ENCODE measurements around the gene BLACAT1.

BLACAT1 gene

GRCh38 chr1:205451759-205452164 lies 4.1 kb downstream of the BLACAT1 start:
- Histone ChIP-seq H3K4me3 (ENCODE audit: low read depth in 1 of 2, low read length in 1 of 2) (no peak overlapping the region), H3K36me3 (no peaks in the 10 kb centered on the region), H3K27ac (no peak overlapping the region), H3K4me1 (ENCODE audit: control insufficient read depth in 1 of 2, insufficient read depth in 1 of 2, low read depth in 1 of 2, low read length in 1 of 2) (no peaks in the 10 kb centered on the region), H3K9me3 (no peaks in the 10 kb centered on the region), H3K27me3 (peaks cover 99% of the 10 kb centered on the region)
- TF ChIP-seq, protein P1, sequence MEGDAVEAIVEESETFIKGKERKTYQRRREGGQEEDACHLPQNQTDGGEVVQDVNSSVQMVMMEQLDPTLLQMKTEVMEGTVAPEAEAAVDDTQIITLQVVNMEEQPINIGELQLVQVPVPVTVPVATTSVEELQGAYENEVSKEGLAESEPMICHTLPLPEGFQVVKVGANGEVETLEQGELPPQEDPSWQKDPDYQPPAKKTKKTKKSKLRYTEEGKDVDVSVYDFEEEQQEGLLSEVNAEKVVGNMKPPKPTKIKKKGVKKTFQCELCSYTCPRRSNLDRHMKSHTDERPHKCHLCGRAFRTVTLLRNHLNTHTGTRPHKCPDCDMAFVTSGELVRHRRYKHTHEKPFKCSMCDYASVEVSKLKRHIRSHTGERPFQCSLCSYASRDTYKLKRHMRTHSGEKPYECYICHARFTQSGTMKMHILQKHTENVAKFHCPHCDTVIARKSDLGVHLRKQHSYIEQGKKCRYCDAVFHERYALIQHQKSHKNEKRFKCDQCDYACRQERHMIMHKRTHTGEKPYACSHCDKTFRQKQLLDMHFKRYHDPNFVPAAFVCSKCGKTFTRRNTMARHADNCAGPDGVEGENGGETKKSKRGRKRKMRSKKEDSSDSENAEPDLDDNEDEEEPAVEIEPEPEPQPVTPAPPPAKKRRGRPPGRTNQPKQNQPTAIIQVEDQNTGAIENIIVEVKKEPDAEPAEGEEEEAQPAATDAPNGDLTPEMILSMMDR (IDR thresholded peaks at IDR 0.05) = no peak

DNA sequence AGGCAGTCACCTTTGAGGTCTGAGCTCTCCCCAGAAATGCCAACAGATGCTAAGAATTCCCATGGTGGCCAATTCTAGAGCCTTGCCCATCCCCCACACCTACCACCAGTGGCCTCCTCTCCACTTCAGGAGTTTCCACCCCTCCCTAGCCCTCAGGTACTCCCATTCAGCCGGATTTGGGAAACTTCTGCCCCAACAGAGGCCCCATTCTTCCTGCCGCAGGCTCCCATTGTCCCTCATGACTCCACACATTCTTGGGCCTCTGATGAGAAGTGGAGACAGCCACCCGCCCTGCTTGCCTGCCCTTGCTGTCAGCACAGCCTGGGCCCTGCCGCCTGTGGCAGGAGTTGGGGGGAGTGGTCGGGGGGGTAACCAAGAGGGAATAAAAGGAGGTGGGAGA lies 4.6 kb downstream of the BLACAT1 start:
- H3K4me1 ChIP-seq (ENCODE audit: control insufficient read depth in 1 of 2, insufficient read depth in 1 of 2, low read depth in 1 of 2, low read length in 1 of 2) = no peaks in the 10 kb centered on the region
- H3K27ac ChIP-seq = no peak overlapping the region
- H3K27me3 ChIP-seq = peaks cover 99% of the 10 kb centered on the region

DNA sequence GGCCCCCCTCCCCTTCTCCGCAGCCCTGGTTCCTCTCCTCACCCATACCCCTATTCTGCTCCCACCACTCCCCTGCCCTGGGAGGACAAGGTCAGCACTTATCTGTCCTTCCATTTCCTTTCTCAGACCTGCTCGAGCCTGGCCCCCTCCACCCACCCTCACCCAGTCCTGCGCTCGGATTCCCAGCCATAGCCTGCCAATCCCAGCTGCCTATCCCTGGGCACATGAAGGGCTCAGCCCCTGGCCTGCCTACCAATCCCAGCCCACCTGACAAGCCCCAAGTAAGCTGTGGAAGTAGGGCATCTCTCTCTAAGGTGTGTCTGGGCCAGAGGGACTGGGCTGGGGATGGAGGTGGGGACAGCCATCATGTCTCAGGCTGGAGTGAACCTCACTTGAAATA lies 5.4 kb downstream of the BLACAT1 start:
- Histone ChIP-seq H3K4me3 (ENCODE audit: low read depth in 1 of 2, low read length in 1 of 2) (no peak overlapping the region), H3K9me3 (no peaks in the 10 kb centered on the region), H3K36me3 (no peaks in the 10 kb centered on the region), H3K4me1 (ENCODE audit: control insufficient read depth in 1 of 2, insufficient read depth in 1 of 2, low read depth in 1 of 2, low read length in 1 of 2) (no peaks in the 10 kb centered on the region), H3K27ac (no peak overlapping the region), H3K27me3 (peaks cover 99% of the 10 kb centered on the region)
- TF ChIP-seq, protein P1 (IDR thresholded peaks at IDR 0.05) = no peak

More for the DNA sequence above, 4.6 kb downstream of the BLACAT1 start:
- Histone ChIP-seq H3K4me3 (ENCODE audit: low read depth in 1 of 2, low read length in 1 of 2) (no peak overlapping the region), H3K36me3 (no peaks in the 10 kb centered on the region), H3K9me3 (no peaks in the 10 kb centered on the region)
- TF ChIP-seq, protein P1 (IDR thresholded peaks at IDR 0.05) = no peak

DNA sequence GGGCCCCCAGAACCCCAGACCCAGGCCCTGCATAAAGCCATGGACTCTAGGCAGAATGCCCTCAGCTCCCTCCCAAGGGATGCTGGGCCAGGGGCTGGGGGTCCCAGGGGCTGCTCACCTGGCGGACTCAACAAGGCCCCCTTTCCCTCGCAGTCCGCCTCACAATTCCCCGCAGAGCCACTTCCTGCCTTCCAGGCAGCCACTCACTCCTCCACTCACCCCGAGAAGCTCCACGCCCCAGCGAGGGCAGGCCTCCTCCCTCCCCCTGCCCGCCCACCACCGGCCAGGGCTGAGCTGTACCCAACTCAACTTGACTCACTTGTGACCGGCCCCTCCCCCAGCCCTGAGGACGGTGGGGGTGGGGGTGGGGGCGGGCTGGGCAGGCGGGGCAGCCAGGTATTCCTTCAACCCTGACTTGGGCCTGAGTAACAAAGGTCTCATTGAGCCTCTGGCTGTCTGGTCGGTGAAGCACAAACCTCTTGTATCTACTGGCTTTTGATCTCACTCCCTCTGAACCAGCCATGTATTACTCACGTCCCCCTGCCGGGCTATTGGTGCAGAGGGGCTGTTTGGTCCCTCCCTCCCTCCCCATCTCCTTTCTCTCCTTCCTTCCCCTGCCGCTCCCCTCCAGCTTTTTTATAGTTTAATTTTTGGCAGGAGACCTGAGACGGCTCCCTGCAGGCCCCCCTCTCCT lies 5.9 kb downstream of the BLACAT1 start:
- no peaks in the 10 kb centered on the region for H3K9me3 ChIP-seq
- H3K4me1 ChIP-seq (ENCODE audit: control insufficient read depth in 1 of 2, insufficient read depth in 1 of 2, low read depth in 1 of 2, low read length in 1 of 2) = no peaks in the 10 kb centered on the region
- peaks cover 99% of the 10 kb centered on the region for H3K27me3 ChIP-seq
- H3K36me3 ChIP-seq = no peaks in the 10 kb centered on the region
- no peak overlapping the region for H3K4me3 ChIP-seq (ENCODE audit: low read depth in 1 of 2, low read length in 1 of 2)
- TF ChIP-seq, protein P1 (IDR thresholded peaks at IDR 0.05) = no peak
- H3K27ac ChIP-seq = no peak overlapping the region

DNA sequence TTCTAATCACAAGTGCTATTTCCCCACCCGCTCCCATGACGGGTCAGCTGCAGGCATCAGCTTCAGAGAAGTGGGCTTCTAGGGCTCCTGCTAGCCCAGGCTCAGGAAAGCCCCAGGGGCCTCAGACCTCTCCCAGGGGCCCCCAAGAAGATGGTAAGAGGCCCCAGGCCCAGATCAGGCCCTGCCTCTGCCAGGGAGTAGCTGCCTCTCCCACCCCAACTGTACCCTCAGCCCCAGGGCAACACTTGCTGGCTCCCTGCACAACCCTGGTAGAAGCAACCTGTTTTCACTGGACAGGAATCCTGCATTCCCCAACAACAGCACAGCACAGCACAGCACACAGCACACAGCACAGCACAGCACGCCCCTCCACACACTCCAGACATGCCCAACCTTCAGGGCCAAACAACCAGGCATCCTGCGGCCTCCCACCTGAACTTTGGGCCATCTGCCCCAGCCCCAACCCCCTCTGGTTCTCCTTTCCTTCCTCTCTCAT lies 6.5 kb downstream of the BLACAT1 start:
- H3K27ac ChIP-seq = no peak overlapping the region
- H3K4me1 ChIP-seq (ENCODE audit: control insufficient read depth in 1 of 2, insufficient read depth in 1 of 2, low read depth in 1 of 2, low read length in 1 of 2) = no peaks in the 10 kb centered on the region
- H3K36me3 ChIP-seq = no peaks in the 10 kb centered on the region
- no peaks in the 10 kb centered on the region for H3K9me3 ChIP-seq
- H3K27me3 ChIP-seq = peaks cover 99% of the 10 kb centered on the region
- TF ChIP-seq, protein P1 (IDR thresholded peaks at IDR 0.05) = no peak
- H3K4me3 ChIP-seq (ENCODE audit: low read depth in 1 of 2, low read length in 1 of 2) = no peak overlapping the region

All from neutrophil (primary cell).